Measurements from ENCODE around the gene DDX50.
"Not testable (repeated sequence)": the region's sequence is repeated elsewhere in the genome, so short reads cannot be mapped to it uniquely, and the experiment has no call there.

Gene DDX50

GRCh38 chr10:68924593-68924992 lies 23.5 kb downstream of the DDX50 start:
- H3K27ac ChIP-seq = no peak overlapping the region
- no peak overlapping the region for H3K9ac ChIP-seq
- TF ChIP-seq, protein P1, sequence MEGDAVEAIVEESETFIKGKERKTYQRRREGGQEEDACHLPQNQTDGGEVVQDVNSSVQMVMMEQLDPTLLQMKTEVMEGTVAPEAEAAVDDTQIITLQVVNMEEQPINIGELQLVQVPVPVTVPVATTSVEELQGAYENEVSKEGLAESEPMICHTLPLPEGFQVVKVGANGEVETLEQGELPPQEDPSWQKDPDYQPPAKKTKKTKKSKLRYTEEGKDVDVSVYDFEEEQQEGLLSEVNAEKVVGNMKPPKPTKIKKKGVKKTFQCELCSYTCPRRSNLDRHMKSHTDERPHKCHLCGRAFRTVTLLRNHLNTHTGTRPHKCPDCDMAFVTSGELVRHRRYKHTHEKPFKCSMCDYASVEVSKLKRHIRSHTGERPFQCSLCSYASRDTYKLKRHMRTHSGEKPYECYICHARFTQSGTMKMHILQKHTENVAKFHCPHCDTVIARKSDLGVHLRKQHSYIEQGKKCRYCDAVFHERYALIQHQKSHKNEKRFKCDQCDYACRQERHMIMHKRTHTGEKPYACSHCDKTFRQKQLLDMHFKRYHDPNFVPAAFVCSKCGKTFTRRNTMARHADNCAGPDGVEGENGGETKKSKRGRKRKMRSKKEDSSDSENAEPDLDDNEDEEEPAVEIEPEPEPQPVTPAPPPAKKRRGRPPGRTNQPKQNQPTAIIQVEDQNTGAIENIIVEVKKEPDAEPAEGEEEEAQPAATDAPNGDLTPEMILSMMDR (conservative IDR thresholded peaks at IDR 0.05; ENCODE audit: low read depth, low read length) = no peak
- H3K79me2 ChIP-seq (ENCODE audit: insufficient read depth, low read depth) = no peaks in the 10 kb centered on the region
- no peaks in the 10 kb centered on the region for H3K36me3 ChIP-seq (ENCODE audit: insufficient read depth)
- no peaks in the 10 kb centered on the region for H3K27me3 ChIP-seq (ENCODE audit: insufficient read depth, low read depth)
- no peaks in the 10 kb centered on the region for H4K20me1 ChIP-seq (ENCODE audit: insufficient read depth)
- H3K4me3 ChIP-seq (IDR thresholded peaks at IDR 0.05; ENCODE audit: insufficient read depth, low read depth, low read length) = no peak overlapping the region
- no peak overlapping the region for H3K4me2 ChIP-seq
- no peaks in the 10 kb centered on the region for H3K4me1 ChIP-seq (ENCODE audit: low read depth, poor library complexity, severe bottlenecking)
- H2AFZ ChIP-seq (ENCODE audit: low read depth) = no peak overlapping the region

DNA sequence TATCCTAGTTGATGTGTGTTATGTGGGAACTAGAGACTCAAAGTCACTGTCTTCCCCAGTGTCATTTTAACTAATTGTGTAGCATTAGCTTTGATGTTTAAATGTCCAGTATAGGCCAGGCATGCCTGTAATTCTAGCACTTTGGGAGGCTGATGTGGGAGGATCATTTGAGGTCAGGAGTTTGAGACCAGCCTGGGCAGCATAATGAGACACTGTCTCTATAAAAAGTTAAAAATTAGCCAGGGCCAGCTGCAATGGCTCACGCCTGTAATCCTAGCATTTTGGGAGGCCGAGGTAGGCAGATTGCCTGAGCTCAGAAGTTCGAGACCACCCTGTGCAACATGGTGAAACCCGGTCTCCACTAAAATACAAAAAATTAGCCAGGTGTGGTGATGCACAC lies 24.4 kb downstream of the DDX50 start:
- TF ChIP-seq, protein P1 (conservative IDR thresholded peaks at IDR 0.05; ENCODE audit: low read depth, low read length) = no peak
- no peak overlapping the region for H3K27ac ChIP-seq
- no peak overlapping the region for H3K4me3 ChIP-seq (IDR thresholded peaks at IDR 0.05; ENCODE audit: insufficient read depth, low read depth, low read length)
- H2AFZ ChIP-seq (ENCODE audit: low read depth) = no peak overlapping the region
- H4K20me1 ChIP-seq (ENCODE audit: insufficient read depth) = no peaks in the 10 kb centered on the region
- H3K36me3 ChIP-seq (ENCODE audit: insufficient read depth) = no peaks in the 10 kb centered on the region
- H3K4me1 ChIP-seq (ENCODE audit: low read depth, poor library complexity, severe bottlenecking) = no peaks in the 10 kb centered on the region
- no peak overlapping the region for H3K4me2 ChIP-seq
- no peaks in the 10 kb centered on the region for H3K79me2 ChIP-seq (ENCODE audit: insufficient read depth, low read depth)
- no peaks in the 10 kb centered on the region for H3K27me3 ChIP-seq (ENCODE audit: insufficient read depth, low read depth)
- H3K9ac ChIP-seq = no peak overlapping the region

GRCh38 chr10:68929157-68929556 lies 28.0 kb downstream of the DDX50 start:
- not testable (repeated sequence) for H2AFZ ChIP-seq (ENCODE audit: low read depth); H3K4me3 ChIP-seq (IDR thresholded peaks at IDR 0.05; ENCODE audit: insufficient read depth, low read depth, low read length); H3K27ac ChIP-seq; H3K79me2 ChIP-seq (ENCODE audit: insufficient read depth, low read depth); H3K36me3 ChIP-seq (ENCODE audit: insufficient read depth); H3K4me2 ChIP-seq; H4K20me1 ChIP-seq (ENCODE audit: insufficient read depth); H3K4me1 ChIP-seq (ENCODE audit: low read depth, poor library complexity, severe bottlenecking); H3K9ac ChIP-seq; H3K27me3 ChIP-seq (ENCODE audit: insufficient read depth, low read depth)

- not testable (repeated sequence) for H3K27me3 ChIP-seq (ENCODE audit: insufficient read depth, low read depth); H3K79me2 ChIP-seq (ENCODE audit: insufficient read depth, low read depth); H4K20me1 ChIP-seq (ENCODE audit: insufficient read depth); H3K27ac ChIP-seq; H2AFZ ChIP-seq (ENCODE audit: low read depth); H3K4me2 ChIP-seq; H3K4me3 ChIP-seq (IDR thresholded peaks at IDR 0.05; ENCODE audit: insufficient read depth, low read depth, low read length); H3K9ac ChIP-seq; H3K36me3 ChIP-seq (ENCODE audit: insufficient read depth); H3K4me1 ChIP-seq (ENCODE audit: low read depth, poor library complexity, severe bottlenecking)
Observed at GRCh38 chr10:68929888-68930287, 28.8 kb downstream of the DDX50 start.

- not testable (repeated sequence) for H3K36me3 ChIP-seq (ENCODE audit: insufficient read depth)
Observed at GRCh38 chr10:68932860-68933259, 31.7 kb downstream of the DDX50 start.

GRCh38 chr10:68934994-68935393 lies 33.9 kb downstream of the DDX50 start:
- Histone ChIP-seq H4K20me1 (ENCODE audit: insufficient read depth) (no peaks in the 10 kb centered on the region), H3K36me3 (ENCODE audit: insufficient read depth) (no peaks in the 10 kb centered on the region; the same call in 1 of the 2 replicates), H3K79me2 (ENCODE audit: insufficient read depth, low read depth) (no peaks in the 10 kb centered on the region), H3K27ac (no peak overlapping the region), H2AFZ (ENCODE audit: low read depth) (no peak overlapping the region), H3K4me3 (IDR thresholded peaks at IDR 0.05; ENCODE audit: insufficient read depth, low read depth, low read length) (no peak overlapping the region), H3K4me2 (no peak overlapping the region), H3K27me3 (ENCODE audit: insufficient read depth, low read depth) (no peaks in the 10 kb centered on the region), H3K4me1 (ENCODE audit: low read depth, poor library complexity, severe bottlenecking) (no peaks in the 10 kb centered on the region), H3K9ac (no peak overlapping the region)
- TF ChIP-seq, protein P1 (conservative IDR thresholded peaks at IDR 0.05; ENCODE audit: low read depth, low read length) = no peak

More at GRCh38 chr10:68932860-68933259, 31.7 kb downstream of the DDX50 start:
- not testable (repeated sequence) for H3K9ac ChIP-seq; H3K4me1 ChIP-seq (ENCODE audit: low read depth, poor library complexity, severe bottlenecking); H2AFZ ChIP-seq (ENCODE audit: low read depth); H3K79me2 ChIP-seq (ENCODE audit: insufficient read depth, low read depth); H3K27me3 ChIP-seq (ENCODE audit: insufficient read depth, low read depth); H3K4me3 ChIP-seq (IDR thresholded peaks at IDR 0.05; ENCODE audit: insufficient read depth, low read depth, low read length); H3K4me2 ChIP-seq; H3K27ac ChIP-seq; H4K20me1 ChIP-seq (ENCODE audit: insufficient read depth)

Measured in KMS-11 (cell line).